ENCODE measurements around the gene UGCG.

DNA sequence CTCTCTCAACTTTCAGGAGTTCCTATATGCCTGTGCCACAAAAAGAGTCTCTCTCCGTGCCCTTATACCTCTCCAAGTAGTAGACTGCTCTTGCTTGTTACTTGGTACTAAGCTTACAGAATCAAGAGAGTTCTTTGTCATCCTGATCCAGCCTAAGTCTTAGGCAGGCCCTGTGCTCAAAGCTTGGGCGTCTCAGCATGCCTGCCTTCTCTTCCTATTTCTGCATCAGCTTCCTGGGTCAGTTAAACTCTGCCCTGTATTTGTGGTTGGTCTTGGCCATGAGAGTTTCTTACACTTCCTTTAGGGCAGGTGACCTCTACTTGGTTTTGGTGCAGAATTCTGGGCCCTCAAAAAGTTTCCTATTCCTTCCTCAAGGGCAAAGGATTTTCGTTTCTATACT is 33.0 kb upstream of the UGCG start:
- no peak for TF ChIP-seq POLR2AphosphoS5 (IDR thresholded peaks at IDR 0.05; ENCODE audit: low read depth, low read length)
- TF ChIP-seq, protein P1, sequence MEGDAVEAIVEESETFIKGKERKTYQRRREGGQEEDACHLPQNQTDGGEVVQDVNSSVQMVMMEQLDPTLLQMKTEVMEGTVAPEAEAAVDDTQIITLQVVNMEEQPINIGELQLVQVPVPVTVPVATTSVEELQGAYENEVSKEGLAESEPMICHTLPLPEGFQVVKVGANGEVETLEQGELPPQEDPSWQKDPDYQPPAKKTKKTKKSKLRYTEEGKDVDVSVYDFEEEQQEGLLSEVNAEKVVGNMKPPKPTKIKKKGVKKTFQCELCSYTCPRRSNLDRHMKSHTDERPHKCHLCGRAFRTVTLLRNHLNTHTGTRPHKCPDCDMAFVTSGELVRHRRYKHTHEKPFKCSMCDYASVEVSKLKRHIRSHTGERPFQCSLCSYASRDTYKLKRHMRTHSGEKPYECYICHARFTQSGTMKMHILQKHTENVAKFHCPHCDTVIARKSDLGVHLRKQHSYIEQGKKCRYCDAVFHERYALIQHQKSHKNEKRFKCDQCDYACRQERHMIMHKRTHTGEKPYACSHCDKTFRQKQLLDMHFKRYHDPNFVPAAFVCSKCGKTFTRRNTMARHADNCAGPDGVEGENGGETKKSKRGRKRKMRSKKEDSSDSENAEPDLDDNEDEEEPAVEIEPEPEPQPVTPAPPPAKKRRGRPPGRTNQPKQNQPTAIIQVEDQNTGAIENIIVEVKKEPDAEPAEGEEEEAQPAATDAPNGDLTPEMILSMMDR (IDR thresholded peaks at IDR 0.05), result no peak
